Measurements from ENCODE around the gene ATP5ME. TPM values are rescaled to one million over a fixed set of nuclear protein-coding genes. Genes with fewer than 3 reads are reported as not detected.

ATP5ME gene
- polyA plus RNA-seq, 3 donors = 163 to 397 (median 367) TPM

DNA sequence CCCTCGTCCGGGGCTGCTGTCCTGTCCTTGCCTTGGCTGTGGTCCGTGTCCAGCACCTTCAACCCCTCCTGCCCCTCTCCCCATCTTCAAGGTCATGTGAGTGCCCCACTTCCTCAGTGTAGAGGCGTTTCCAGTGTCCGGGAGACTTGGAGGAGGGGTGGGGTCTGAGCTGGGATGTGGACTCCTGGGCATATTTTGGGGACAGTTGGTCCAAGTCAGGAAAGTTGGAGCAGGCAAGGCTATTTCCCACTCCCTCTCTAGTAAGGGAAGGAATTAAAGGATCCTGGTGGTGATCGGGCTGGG is 34.5 kb upstream of the ATP5ME start:
- intact Hi-C loops (cut with micrococcal nuclease) = loop anchor here (5.0 kb wide), 2 partner anchors 36 to 74 kb away; partner anchors contain the start of genes ATP5ME (in 1 of the 2) and MYL5 (in 1 of the 2)
- Histone ChIP-seq H4K20me1 (ENCODE audit: insufficient read depth, low read length) (peaks cover 58% of the 10 kb centered on the region), H3K9me3 (replicated peaks in 1 of 2; ENCODE audit: control insufficient read depth in 1 of 2, insufficient read depth in 1 of 2, low read length in 2 of 2) (no peaks in the 10 kb centered on the region), H3K4me2 (replicated peaks; ENCODE audit: extremely low read depth, low read length, poor library complexity, severe bottlenecking) (peak overlapping the region; percentile 15), H3K4me1 (ENCODE audit: control insufficient read depth in 1 of 2, insufficient read depth in 2 of 2, low read length in 2 of 2) (peaks cover 39 to 53% of the 10 kb centered on the region in 2 donors), H3K79me2 (ENCODE audit: insufficient read depth, low read length) (peaks cover 77% of the 10 kb centered on the region), H3K36me3 (replicated peaks in 1 of 2; ENCODE audit: control insufficient read depth in 1 of 2, insufficient read depth in 2 of 2, low read length in 2 of 2) (peaks cover 0 to 25% of the 10 kb centered on the region in 2 donors), H3K9ac (ENCODE audit: insufficient read depth, low read length, poor library complexity, severe bottlenecking) (no peak overlapping the region), H3K27ac (ENCODE audit: low read depth in 1 of 2, low read length in 2 of 2) (no peak overlapping the region), H3K27me3 (ENCODE audit: control insufficient read depth in 2 of 2, insufficient read depth in 2 of 2, low read length in 2 of 2) (no peaks in the 10 kb centered on the region), H2AFZ (ENCODE audit: insufficient read depth, low read depth, low read length, poor library complexity, severe bottlenecking) (no peak overlapping the region), H3K4me3 (replicated peaks in 1 of 3; ENCODE audit: low read depth in 2 of 3, low read length in 3 of 3) (no peak overlapping the region)
- Mint-ChIP-seq H3K27me3 (ENCODE audit: low read depth in 3 of 3) (peaks cover 2 to 3% (median 2%) of the 10 kb centered on the region in 3 donors), H3K36me3 (peaks cover 8 to 16% of the 10 kb centered on the region in 2 donors), H3K9me3 (no peaks in the 10 kb centered on the region), H3K27ac (peak overlapping the region in 2 of 7 donors; percentile 30 to 77), H3K4me1 (peaks cover 32% of the 10 kb centered on the region), H3K4me3 (no peak overlapping the region)
- no peak for DNase-seq
- 100% methylated on average over 2 of the region's 6 CpGs for WGBS (ENCODE audit: insufficient coverage)
- TF ChIP-seq, protein P1, sequence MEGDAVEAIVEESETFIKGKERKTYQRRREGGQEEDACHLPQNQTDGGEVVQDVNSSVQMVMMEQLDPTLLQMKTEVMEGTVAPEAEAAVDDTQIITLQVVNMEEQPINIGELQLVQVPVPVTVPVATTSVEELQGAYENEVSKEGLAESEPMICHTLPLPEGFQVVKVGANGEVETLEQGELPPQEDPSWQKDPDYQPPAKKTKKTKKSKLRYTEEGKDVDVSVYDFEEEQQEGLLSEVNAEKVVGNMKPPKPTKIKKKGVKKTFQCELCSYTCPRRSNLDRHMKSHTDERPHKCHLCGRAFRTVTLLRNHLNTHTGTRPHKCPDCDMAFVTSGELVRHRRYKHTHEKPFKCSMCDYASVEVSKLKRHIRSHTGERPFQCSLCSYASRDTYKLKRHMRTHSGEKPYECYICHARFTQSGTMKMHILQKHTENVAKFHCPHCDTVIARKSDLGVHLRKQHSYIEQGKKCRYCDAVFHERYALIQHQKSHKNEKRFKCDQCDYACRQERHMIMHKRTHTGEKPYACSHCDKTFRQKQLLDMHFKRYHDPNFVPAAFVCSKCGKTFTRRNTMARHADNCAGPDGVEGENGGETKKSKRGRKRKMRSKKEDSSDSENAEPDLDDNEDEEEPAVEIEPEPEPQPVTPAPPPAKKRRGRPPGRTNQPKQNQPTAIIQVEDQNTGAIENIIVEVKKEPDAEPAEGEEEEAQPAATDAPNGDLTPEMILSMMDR (IDR thresholded peaks at IDR 0.05) = no peak

DNA sequence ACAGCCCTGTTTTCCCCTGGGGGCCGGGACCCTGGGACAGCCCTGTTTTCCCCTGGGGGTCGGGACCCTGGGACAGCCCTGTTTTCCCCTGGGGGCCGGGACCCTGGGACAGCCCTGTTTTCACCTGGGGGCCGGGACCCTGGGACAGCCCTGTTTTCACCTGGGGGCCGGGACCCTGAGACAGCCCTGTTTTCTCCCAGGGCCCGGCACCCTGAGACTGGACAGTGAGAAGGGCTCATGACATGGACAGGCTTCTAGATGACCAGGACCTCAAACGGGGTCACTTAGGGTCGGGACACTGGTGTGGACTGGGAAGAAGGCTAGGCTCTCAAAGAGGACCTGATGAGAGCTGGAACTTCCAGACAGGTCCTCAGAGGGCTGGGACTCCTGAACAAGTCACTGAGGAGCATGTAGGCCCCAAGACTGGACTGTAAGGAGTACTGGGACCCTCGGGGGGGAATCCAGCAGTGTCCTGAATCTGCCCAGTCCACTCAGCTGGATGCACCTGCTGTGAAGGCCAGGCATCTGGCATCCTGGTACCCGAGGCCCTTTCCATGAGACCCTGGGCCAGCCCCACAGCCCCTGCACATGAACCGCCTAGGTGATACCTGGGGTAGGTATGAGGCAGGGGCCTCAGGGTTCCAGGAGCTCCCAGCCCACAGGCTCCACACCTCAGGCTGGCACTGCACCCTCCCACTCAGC is 34.0 kb upstream of the ATP5ME start:
- 97% methylated on average over 7 of the region's 11 CpGs for WGBS (ENCODE audit: insufficient coverage)
- Mint-ChIP-seq H3K9me3 (no peaks in the 10 kb centered on the region), H3K27ac (peak overlapping the region in 1 of 7 donors; percentile 37), H3K36me3 (peaks cover 8 to 13% of the 10 kb centered on the region in 2 donors), H3K27me3 (ENCODE audit: low read depth in 3 of 3) (peaks cover 2 to 3% (median 2%) of the 10 kb centered on the region in 3 donors), H3K4me3 (no peak overlapping the region), H3K4me1 (peaks cover 32% of the 10 kb centered on the region)
- no peak overlapping the region for H3K27ac ChIP-seq (ENCODE audit: low read depth in 1 of 2, low read length in 2 of 2)
- TF ChIP-seq, protein P1 (IDR thresholded peaks at IDR 0.05) = no peak
- intact Hi-C loops (cut with micrococcal nuclease) = loop anchor here (5.0 kb wide), 2 partner anchors 36 to 74 kb away; partner anchors contain the start of genes ATP5ME (in 1 of the 2) and MYL5 (in 1 of the 2)
- no peak overlapping the region for H2AFZ ChIP-seq (ENCODE audit: insufficient read depth, low read depth, low read length, poor library complexity, severe bottlenecking)
- peaks cover 39 to 53% of the 10 kb centered on the region in 2 donors for H3K4me1 ChIP-seq (ENCODE audit: control insufficient read depth in 1 of 2, insufficient read depth in 2 of 2, low read length in 2 of 2)
- H3K36me3 ChIP-seq (replicated peaks in 1 of 2; ENCODE audit: control insufficient read depth in 1 of 2, insufficient read depth in 2 of 2, low read length in 2 of 2) = peaks cover 0 to 21% of the 10 kb centered on the region in 2 donors
- no peak overlapping the region for H3K9ac ChIP-seq (ENCODE audit: insufficient read depth, low read length, poor library complexity, severe bottlenecking)
- H3K4me2 ChIP-seq (replicated peaks; ENCODE audit: extremely low read depth, low read length, poor library complexity, severe bottlenecking) = peak overlapping the region; percentile 15
- H3K4me3 ChIP-seq (replicated peaks in 1 of 3; ENCODE audit: low read depth in 2 of 3, low read length in 3 of 3) = no peak overlapping the region
- H3K27me3 ChIP-seq (ENCODE audit: control insufficient read depth in 2 of 2, insufficient read depth in 2 of 2, low read length in 2 of 2) = no peaks in the 10 kb centered on the region
- DNase-seq = no peak
- no peaks in the 10 kb centered on the region for H3K9me3 ChIP-seq (replicated peaks in 1 of 2; ENCODE audit: control insufficient read depth in 1 of 2, insufficient read depth in 1 of 2, low read length in 2 of 2)
- H3K79me2 ChIP-seq (ENCODE audit: insufficient read depth, low read length) = peaks cover 72% of the 10 kb centered on the region
- H4K20me1 ChIP-seq (ENCODE audit: insufficient read depth, low read length) = peaks cover 53% of the 10 kb centered on the region
